CD4-positive, alpha-beta T cell treated with Interleukin-15 for 1 hour (primary cell): Measurements from ENCODE around the gene KIFC1.

Source experiments
- DNase-seq: peaks from one replicate; pipeline ENCODE4 v3.0.0-alpha.2; 2020

KIFC1 gene

GRCh38 chr6:33445119-33445603 is 53.5 kb downstream of the KIFC1 start:
- no peak for DNase-seq

GRCh38 chr6:33446356-33446755 is 54.7 kb downstream of the KIFC1 start:
- no peak for DNase-seq

- DNase-seq, result no peak
Observed at GRCh38 chr6:33450434-33450833, 58.8 kb downstream of the KIFC1 start.

GRCh38 chr6:33451606-33452005 is 60.0 kb downstream of the KIFC1 start:
- DNase-seq, result no peak

GRCh38 chr6:33452496-33452895 is 60.9 kb downstream of the KIFC1 start:
- no peak for DNase-seq

GRCh38 chr6:33453393-33454008 is 61.9 kb downstream of the KIFC1 start:
- DNase-seq, result no peak

- DNase-seq, result peak; percentile 96
Observed at GRCh38 chr6:33454009-33454946, 62.7 kb downstream of the KIFC1 start, which contains the start of gene ZBTB9. TSS of gene ZBTB9 (plus strand) at chr6:33454576. CDS start at chr6:33455101, 525 bp downstream.

- no peak for DNase-seq
Observed at GRCh38 chr6:33455051-33455450, 63.4 kb downstream of the KIFC1 start.

GRCh38 chr6:33456156-33456555 is 64.5 kb downstream of the KIFC1 start:
- DNase-seq, result no peak

GRCh38 chr6:33458676-33459075 is 67.1 kb downstream of the KIFC1 start:
- DNase-seq, result no peak

GRCh38 chr6:33459226-33459625 is 67.6 kb downstream of the KIFC1 start:
- no peak for DNase-seq
